Hindlimb muscle (tissue), 1 donor: ENCODE results near the gene SERPINB13. TPM values are rescaled to one million over a fixed set of nuclear protein-coding genes. Genes with fewer than 3 reads are reported as not detected.

Experiments used
- polyA plus RNA-seq: library from polyadenylated mRNA; unstranded; fragments of 120-200 nt; gene quantifications from one replicate; pipeline ENCODE4 v1.2.1, GENCODE V29; 2013; ENCODE audit not compliant: insufficient read length

Gene SERPINB13
- polyA plus RNA-seq, 1 donor: 0.43 TPM

Other genes with a start within 250 kb of the SERPINB13 start
- gene KDSR, start 220.1 kb upstream of the SERPINB13 start, polyA plus RNA-seq: 30.9 TPM
- gene VPS4B, start 164.9 kb upstream of the SERPINB13 start, polyA plus RNA-seq: 24.7 TPM
- 0.56 TPM for gene SERPINB5, start 110.4 kb upstream of the SERPINB13 start, polyA plus RNA-seq
- 1.3 TPM for gene SERPINB12, start 45.0 kb upstream of the SERPINB13 start, polyA plus RNA-seq
- 0.35 TPM for gene SERPINB4, start 56.9 kb downstream of the SERPINB13 start, polyA plus RNA-seq
- gene SERPINB3, start 74.5 kb downstream of the SERPINB13 start, polyA plus RNA-seq: not detected
- not detected for gene SERPINB11, start 115.6 kb downstream of the SERPINB13 start, polyA plus RNA-seq
- 0.35 TPM for gene SERPINB7, start 188.1 kb downstream of the SERPINB13 start, polyA plus RNA-seq